ENCODE results near the gene PGS1.

The PGS1 gene

DNA sequence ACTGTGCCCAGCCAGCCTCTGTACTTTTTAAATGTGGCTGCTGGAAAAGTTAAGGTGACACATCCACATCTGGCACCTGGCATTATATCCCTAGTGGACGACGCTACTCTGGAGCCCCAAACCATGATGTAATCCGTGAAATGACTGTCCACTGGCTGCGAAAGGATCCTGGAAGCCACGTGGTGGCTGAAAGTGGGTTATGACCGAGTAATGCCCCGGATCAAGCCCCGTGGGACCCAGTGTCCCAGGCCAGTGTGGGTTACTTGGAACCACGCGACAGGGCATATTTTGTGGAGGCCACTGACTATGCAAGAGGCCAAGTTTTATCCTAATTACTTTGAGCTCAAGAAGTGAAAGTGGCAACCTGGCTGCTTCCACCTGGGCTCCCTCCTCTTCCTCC is 79.6 kb downstream of the PGS1 start:
- H3K4me3 ChIP-seq (ENCODE audit: low read depth, low read length): no peak overlapping the region
- DNase-seq (ENCODE audit: low read depth): no peak
- TF ChIP-seq, protein P1, sequence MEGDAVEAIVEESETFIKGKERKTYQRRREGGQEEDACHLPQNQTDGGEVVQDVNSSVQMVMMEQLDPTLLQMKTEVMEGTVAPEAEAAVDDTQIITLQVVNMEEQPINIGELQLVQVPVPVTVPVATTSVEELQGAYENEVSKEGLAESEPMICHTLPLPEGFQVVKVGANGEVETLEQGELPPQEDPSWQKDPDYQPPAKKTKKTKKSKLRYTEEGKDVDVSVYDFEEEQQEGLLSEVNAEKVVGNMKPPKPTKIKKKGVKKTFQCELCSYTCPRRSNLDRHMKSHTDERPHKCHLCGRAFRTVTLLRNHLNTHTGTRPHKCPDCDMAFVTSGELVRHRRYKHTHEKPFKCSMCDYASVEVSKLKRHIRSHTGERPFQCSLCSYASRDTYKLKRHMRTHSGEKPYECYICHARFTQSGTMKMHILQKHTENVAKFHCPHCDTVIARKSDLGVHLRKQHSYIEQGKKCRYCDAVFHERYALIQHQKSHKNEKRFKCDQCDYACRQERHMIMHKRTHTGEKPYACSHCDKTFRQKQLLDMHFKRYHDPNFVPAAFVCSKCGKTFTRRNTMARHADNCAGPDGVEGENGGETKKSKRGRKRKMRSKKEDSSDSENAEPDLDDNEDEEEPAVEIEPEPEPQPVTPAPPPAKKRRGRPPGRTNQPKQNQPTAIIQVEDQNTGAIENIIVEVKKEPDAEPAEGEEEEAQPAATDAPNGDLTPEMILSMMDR (IDR thresholded peaks at IDR 0.05; ENCODE audit: low read depth, low read length): no peak

- no peak overlapping the region for H3K4me3 ChIP-seq (ENCODE audit: low read depth, low read length)
- no peak for TF ChIP-seq MAX (IDR thresholded peaks at IDR 0.05; ENCODE audit: low read depth, low read length)
- TF ChIP-seq, protein P1 (IDR thresholded peaks at IDR 0.05; ENCODE audit: low read depth, low read length): no peak
- no peak for TF ChIP-seq POLR2A (IDR thresholded peaks at IDR 0.05; ENCODE audit: extremely low read depth, insufficient read length)
- no peak for TF ChIP-seq MYC (IDR thresholded peaks at IDR 0.05; ENCODE audit: low read depth, low read length)
- no peak for DNase-seq (ENCODE audit: low read depth)
These were observed 80.4 kb downstream of the PGS1 start for GRCh38 chr17:78458736-78459335.

- no peak for DNase-seq (ENCODE audit: low read depth)
- TF ChIP-seq POLR2A (IDR thresholded peaks at IDR 0.05; ENCODE audit: extremely low read depth, insufficient read length) (no peak), MYC (IDR thresholded peaks at IDR 0.05; ENCODE audit: low read depth, low read length) (no peak), MAX (IDR thresholded peaks at IDR 0.05; ENCODE audit: low read depth, low read length) (no peak)
- TF ChIP-seq, protein P1 (IDR thresholded peaks at IDR 0.05; ENCODE audit: low read depth, low read length): no peak
- no peak overlapping the region for H3K4me3 ChIP-seq (ENCODE audit: low read depth, low read length)
These were observed 81.2 kb downstream of the PGS1 start for GRCh38 chr17:78459696-78460095.

- H3K4me3 ChIP-seq (ENCODE audit: low read depth, low read length): no peak overlapping the region
- TF ChIP-seq MYC (IDR thresholded peaks at IDR 0.05; ENCODE audit: low read depth, low read length): no peak
- TF ChIP-seq POLR2A (IDR thresholded peaks at IDR 0.05; ENCODE audit: extremely low read depth, insufficient read length): no peak
- TF ChIP-seq, protein P1 (IDR thresholded peaks at IDR 0.05; ENCODE audit: low read depth, low read length): no peak
- TF ChIP-seq MAX (IDR thresholded peaks at IDR 0.05; ENCODE audit: low read depth, low read length): no peak
- no peak for DNase-seq (ENCODE audit: low read depth)
These were observed 81.8 kb downstream of the PGS1 start for GRCh38 chr17:78460176-78460675.

- TF ChIP-seq MYC (IDR thresholded peaks at IDR 0.05; ENCODE audit: low read depth, low read length): no peak
- TF ChIP-seq MAX (IDR thresholded peaks at IDR 0.05; ENCODE audit: low read depth, low read length): no peak
- TF ChIP-seq POLR2A (IDR thresholded peaks at IDR 0.05; ENCODE audit: extremely low read depth, insufficient read length): no peak
- TF ChIP-seq, protein P1 (IDR thresholded peaks at IDR 0.05; ENCODE audit: low read depth, low read length): no peak
These were observed 82.7 kb downstream of the PGS1 start for GRCh38 chr17:78460951-78461798.

More at GRCh38 chr17:78460951-78461798, 82.7 kb downstream of the PGS1 start:
- no peak overlapping the region for H3K4me3 ChIP-seq (ENCODE audit: low read depth, low read length)
- DNase-seq (ENCODE audit: low read depth): no peak
